AML-193 (cell line): ENCODE data around the gene TPP1.

Source experiments
- DNase-seq, 2 experiments: peaks; one replicate each; lab custom pipeline; 2025; lab: John Stamatoyannopoulos, UW

Gene TPP1

GRCh38 chr11:6563121-6563619 is 56.1 kb downstream of the TPP1 start:
- DNase-seq, result no peak
